NCI-H1694 treated with DMSO at 0.1 percent for 48 hours (cell line): ENCODE data around the gene MYO6.
A peak's percentile ranks its signal among the peaks of the same experiment; 100 is the strongest.
"Not testable (repeated sequence)": the region's sequence is repeated elsewhere in the genome, so short reads cannot be mapped to it uniquely, and the experiment has no call there.

Experiments
- DNase-seq: peaks from one replicate; lab custom pipeline; 2025; lab: John Stamatoyannopoulos, UW

Gene MYO6

GRCh38 chr6:75892384-75892783 is 143.3 kb downstream of the MYO6 start:
- DNase-seq = no peak

- peak; percentile 72 for DNase-seq
These were observed 144.2 kb downstream of the MYO6 start for GRCh38 chr6:75893058-75893775.

GRCh38 chr6:75893776-75894152 is 144.7 kb downstream of the MYO6 start:
- no peak for DNase-seq

- DNase-seq = no peak
These were observed 147.5 kb downstream of the MYO6 start for GRCh38 chr6:75896526-75896925.

- DNase-seq = not testable (repeated sequence)
These were observed 151.2 kb downstream of the MYO6 start for GRCh38 chr6:75900216-75900615.

GRCh38 chr6:75905129-75905528 is 156.1 kb downstream of the MYO6 start:
- DNase-seq = not testable (repeated sequence)

GRCh38 chr6:75906871-75907270 is 157.8 kb downstream of the MYO6 start:
- no peak for DNase-seq

GRCh38 chr6:75907444-75907843 is 158.4 kb downstream of the MYO6 start:
- DNase-seq = no peak

GRCh38 chr6:75913040-75913439 is 164.0 kb downstream of the MYO6 start:
- DNase-seq = no peak

GRCh38 chr6:75922226-75922625 is 173.2 kb downstream of the MYO6 start:
- DNase-seq = no peak

- no peak for DNase-seq
These were observed 177.5 kb downstream of the MYO6 start for GRCh38 chr6:75926293-75927168.

GRCh38 chr6:75931011-75931680 is 182.1 kb downstream of the MYO6 start:
- no peak for DNase-seq

- peak; percentile 35 for DNase-seq
These were observed 183.0 kb downstream of the MYO6 start for GRCh38 chr6:75932067-75932466.

- DNase-seq = no peak
These were observed 184.4 kb downstream of the MYO6 start for GRCh38 chr6:75933387-75933975.

GRCh38 chr6:75934643-75935472 is 185.8 kb downstream of the MYO6 start:
- DNase-seq = peak; percentile 87

GRCh38 chr6:75935473-75935793 is 186.4 kb downstream of the MYO6 start:
- no peak for DNase-seq

- peak; percentile 6 for DNase-seq
These were observed 187.6 kb downstream of the MYO6 start for GRCh38 chr6:75936682-75937081.

- DNase-seq = peak; percentile 10
These were observed 188.8 kb downstream of the MYO6 start for GRCh38 chr6:75937846-75938245.

GRCh38 chr6:75940564-75940963 is 191.5 kb downstream of the MYO6 start:
- DNase-seq = no peak

GRCh38 chr6:75941509-75941908 is 192.5 kb downstream of the MYO6 start:
- DNase-seq = no peak

- no peak for DNase-seq
These were observed 194.3 kb downstream of the MYO6 start for GRCh38 chr6:75943381-75943780.
